Measurements from ENCODE around the gene PRODH.
"Not testable (repeated sequence)": the region's sequence is repeated elsewhere in the genome, so short reads cannot be mapped to it uniquely, and the experiment has no call there.

Gene PRODH

GRCh38 chr22:18915550-18915949, 20.5 kb downstream of the PRODH start:
- DNase-seq; intact Hi-C loops (cut with DNase I): not testable (repeated sequence)

DNA sequence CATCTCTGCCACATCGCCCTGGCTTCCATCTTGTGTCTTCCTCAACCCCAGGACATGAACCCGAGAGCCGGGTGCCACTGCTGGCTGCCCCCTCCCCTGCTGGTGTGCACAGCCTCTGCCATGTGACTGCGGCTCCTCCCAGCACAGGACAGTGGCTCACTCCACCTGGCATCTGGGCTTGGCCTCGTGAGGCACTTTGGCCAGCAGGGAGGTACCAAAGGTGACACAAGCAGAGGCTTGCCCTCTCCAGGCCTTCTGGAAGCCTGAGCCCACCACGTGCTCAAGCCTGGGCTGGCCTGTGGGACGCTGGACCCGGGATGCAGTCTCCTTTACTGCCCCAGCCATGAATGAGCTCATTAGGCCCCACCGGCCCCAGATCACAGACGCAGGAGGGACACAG, 21.5 kb downstream of the PRODH start:
- DNase-seq; intact Hi-C loops (cut with DNase I): not testable (repeated sequence)

DNA sequence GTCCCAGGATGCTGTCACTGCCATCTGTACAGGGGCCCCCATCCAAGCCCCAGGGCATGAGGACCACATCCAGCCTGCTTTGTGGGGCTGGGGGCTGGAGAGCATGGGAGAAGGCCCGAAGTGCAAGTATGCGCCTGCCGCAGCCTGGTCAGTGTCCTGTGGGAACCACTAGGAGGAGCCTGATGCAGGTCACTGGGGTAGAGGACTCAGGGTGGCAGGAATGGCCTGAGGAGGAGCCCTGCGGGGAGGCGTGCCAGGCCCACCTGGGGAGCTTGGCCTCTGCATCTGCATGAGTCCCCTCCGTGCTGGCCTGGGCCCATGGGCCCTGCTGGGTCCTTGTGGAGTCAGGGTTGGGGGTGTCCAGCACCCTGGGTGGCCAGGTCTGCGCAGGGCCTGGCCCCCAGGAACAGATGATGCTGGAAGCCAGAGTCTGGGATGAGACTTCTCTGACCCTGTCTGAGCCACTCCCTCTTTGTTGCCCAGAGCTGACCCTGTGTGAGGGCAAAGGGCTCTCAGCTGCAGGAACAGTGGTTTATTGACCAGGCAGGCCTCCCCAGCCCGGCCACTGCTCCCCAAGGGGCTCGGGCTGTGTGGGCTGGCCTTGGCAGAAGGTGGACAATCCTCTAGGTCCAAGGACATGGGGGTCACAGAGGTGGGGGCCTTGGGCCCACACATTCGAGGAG, 23.7 kb downstream of the PRODH start:
- DNase-seq; intact Hi-C loops (cut with DNase I): not testable (repeated sequence)

GRCh38 chr22:18911535-18911934, 24.6 kb downstream of the PRODH start:
- intact Hi-C loops (cut with DNase I); DNase-seq: not testable (repeated sequence)

GRCh38 chr22:18909556-18909955, 26.5 kb downstream of the PRODH start:
- DNase-seq = peak in 1 of 10 donors; percentile 2
- intact Hi-C loops (cut with DNase I) = no loop called here

DNA sequence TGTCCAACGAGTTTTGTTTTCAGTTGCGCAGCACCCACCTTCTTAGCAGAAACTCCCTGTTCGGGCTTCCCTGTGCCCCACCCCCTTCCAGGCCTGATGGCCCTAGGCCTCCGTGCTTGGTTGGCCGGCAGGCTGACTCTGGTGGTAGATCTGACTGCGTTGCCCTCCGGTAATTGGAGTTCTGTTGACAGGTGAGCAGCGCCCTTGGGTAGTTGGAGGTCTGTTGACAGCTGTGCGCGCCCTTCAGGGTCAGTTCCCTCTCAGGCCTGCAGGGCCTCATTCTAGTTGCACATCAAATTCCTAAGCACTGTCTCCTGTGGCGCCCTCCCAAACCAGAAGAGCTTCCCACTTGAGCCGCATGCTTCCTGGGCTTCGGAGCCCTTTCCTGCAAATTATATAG, 29.2 kb downstream of the PRODH start:
- no peak for DNase-seq
- intact Hi-C loops (cut with DNase I) = no loop called here

DNA sequence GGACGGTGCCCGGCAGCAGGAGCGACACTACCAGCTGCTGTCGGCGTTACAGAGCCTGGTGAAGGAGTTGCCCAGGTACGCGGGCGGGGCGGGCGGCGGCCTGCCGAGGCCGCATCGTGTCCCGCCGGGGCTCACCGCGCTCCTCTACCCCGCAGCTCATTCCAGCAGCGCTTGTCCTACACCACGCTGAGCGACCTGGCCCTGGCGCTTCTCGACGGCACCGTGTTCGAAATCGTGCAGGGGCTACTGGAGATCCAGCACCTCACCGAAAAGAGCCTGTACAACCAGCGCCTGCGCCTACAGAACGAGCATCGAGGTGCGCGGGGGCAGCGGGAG, 29.7 kb downstream of the PRODH start:
- DNase-seq; intact Hi-C loops (cut with DNase I): not testable (repeated sequence)

DNA sequence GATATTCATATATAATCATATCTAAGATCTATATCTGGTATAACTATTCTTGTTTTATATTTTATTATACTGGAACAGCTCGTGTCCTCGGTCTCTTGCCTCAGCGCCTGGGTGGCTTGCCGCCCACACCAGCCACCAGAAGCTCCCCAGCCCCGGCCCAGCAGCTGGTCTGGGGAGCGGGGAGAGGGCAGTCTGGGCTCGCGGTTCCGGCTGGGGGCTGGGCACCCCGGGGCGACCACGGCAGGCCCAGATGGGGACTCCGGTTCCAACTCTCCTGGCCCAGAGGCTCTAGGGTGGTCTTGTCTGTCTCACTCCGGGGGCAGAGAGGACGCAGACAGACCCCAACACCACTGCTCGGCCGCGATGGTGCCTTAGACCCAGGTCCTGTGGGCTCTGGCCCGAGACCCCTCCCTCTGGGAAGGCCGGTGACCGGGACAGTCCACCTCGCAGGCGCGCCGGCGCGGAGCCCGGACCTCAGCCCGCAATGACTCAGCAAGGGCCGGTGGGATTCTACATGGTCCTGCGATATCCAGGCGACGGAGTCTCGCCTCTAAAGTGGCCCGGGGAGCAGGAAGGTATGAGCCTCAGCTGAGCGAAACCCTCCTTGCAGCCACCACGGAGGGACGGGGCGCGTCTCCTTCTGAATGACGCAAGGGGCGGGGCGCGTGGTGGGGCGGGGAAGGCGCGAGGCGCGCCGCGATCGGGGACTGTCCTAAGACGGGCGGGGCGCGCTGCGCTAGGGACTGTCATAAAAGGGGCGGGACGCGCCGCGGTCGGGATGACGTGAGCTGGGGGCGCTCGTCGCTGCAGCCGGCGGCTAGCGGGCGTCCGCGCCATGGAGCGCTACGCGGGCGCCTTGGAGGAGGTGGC, 30.3 kb downstream of the PRODH start, which contains the start of gene DGCR6:
Gene DGCR6, plus strand, starts transcription at position 781 of the 870 bp plus-strand sequence. Its CDS starts 55 bp downstream, at position 836.
- intact Hi-C loops (cut with DNase I) = no loop called here
- peak in 1 of 10 donors; percentile 37 for DNase-seq

GRCh38 chr22:18896037-18896657, 39.9 kb downstream of the PRODH start:
- DNase-seq; intact Hi-C loops (cut with DNase I): not testable (repeated sequence)

DNA sequence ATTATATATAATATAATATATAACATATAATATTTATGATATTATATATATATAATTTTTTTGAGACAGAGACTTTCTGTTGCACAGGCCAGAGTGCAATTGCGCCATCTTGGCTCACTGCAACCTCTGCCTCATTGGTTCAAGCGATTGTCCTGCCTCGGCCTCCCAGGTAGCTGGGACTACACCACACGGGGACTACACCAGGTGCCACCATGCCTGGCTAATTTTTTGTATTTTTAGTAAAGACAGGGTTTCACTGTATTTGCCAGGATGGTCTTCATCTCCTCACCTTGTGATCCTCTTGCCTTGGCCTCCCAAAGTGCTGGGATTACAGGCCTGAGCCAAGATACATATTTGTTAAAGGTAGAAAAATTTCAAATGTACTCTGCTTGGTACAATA, 42.3 kb downstream of the PRODH start:
- intact Hi-C loops (cut with DNase I); DNase-seq: not testable (repeated sequence)

DNA sequence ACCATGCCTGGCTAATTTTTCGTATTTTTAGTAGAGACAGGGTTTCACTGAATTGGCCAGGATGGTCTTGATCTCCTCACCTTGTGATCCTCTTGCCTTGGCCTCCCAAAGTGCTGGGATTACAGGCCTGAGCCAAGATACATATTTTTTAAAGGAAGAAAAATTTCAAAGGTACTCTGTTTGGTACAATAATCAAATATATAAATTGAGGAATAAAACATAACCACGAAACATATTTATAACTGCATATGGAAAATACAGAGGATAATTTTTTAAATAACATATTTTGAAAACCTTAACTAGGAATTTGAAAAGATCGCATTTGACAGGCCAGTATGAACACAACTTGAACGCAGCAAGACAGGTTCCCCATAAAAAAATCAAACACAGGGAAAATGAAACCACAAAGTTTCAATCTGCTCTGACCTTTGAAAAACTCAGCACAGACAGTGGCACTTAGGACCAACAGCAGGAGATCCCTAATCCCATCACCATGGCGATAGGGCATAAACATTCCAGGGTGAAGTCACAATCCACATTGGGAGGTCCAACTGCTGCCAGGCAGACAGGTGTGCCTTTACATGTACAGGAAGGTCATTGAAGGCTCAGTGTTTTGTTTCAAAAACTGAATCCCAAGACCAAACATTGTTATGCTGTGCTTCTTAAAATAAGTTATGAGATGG, 45.4 kb downstream of the PRODH start:
- DNase-seq; intact Hi-C loops (cut with DNase I): not testable (repeated sequence)

DNA sequence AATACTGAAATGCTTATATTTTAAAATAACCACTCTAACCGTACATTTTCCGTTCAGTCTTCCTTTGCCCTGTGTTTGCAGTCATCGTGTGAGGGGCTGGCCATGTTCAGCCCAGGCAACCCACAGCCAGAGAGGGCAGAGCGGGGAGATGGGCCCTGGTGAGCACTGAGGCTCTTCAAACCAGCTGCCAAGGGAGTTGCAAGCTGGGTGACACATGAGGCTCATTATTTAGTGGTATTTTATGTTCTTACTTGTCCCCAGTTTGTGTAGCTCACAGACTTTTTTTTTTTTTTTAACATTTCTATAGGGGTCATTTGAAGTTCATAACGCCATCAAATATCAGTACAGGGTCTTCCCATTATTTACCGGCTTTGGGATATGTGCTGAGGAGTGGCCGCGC, 48.0 kb downstream of the PRODH start:
- intact Hi-C loops (cut with DNase I) = no loop called here
- DNase-seq = no peak

DNA sequence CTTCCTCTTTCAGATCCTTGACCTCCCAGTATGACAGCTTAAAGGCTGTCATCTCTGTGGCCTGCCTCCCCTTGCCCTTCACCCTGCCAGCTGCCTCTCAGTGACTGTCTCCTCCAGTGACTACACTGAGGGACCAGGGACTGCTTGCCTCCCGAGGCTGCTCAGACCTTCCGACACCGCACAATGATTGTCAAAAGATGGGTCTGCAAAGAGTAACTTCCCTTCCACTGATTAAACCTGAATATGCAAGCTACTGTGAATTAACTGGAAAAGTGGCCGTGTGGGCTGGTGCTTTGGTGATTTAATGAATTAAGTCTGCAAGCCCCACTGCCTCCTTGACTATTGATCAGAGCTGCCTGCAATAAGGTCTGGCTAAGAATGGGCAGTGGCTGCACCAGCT, 51.6 kb downstream of the PRODH start:
- peak in 1 of 10 donors; percentile 35 for DNase-seq
- intact Hi-C loops (cut with DNase I) = not testable (repeated sequence)

- DNase-seq = peak in 3 of 10 donors; percentile 40 to 67 (median 61)
- intact Hi-C loops (cut with DNase I) = not testable (repeated sequence)
These were observed 54.8 kb downstream of the PRODH start for GRCh38 chr22:18881260-18881659.

All from posterior cingulate gyrus (tissue), 11 donors.